Suprapubic skin (tissue), 3 donors: ENCODE data around the gene TEKT5.

Experiments
- CTCF ChIP-seq, 2 donors: fragments of 200-600 bp in 1 of 2; fragments of 450-650 bp in 1 of 2; sonication (generic) in 1 of 2; IDR thresholded peaks; one replicate each; pipeline ENCODE4 v1.5.1; 2016 to 2019; ENCODE audit warnings: antibody characterized with exemption in 2 of 2, mild to moderate bottlenecking in 1 of 2, moderate library complexity in 1 of 2
- POLR2A ChIP-seq, 2 donors: fragments of 450-650 bp; IDR thresholded peaks; one replicate each; pipeline ENCODE4 v1.6.1; 2017; ENCODE audit warnings: antibody characterized with exemption in 2 of 2, mild to moderate bottlenecking in 2 of 2, moderate library complexity in 2 of 2

GRCh38 chr16:10737068-10737625, 42.4 kb upstream of the TEKT5 start:
- TF ChIP-seq CTCF (IDR thresholded peaks at IDR 0.05) (peak; percentile 86 to 98), POLR2A (IDR thresholded peaks at IDR 0.05) (no peak)
